ENCODE results near the gene AK2.
"Not testable (repeated sequence)": the region's sequence is repeated elsewhere in the genome, so short reads cannot be mapped to it uniquely, and the experiment has no call there.

Gene AK2

GRCh38 chr1:33046234-33046633 lies 9.6 kb upstream of the AK2 start:
- not testable (repeated sequence) for H3K9me3 Mint-ChIP-seq, DNase-seq, H3K36me3 Mint-ChIP-seq, H3K27ac Mint-ChIP-seq, H3K4me3 Mint-ChIP-seq
- H3K27me3 Mint-ChIP-seq, result peaks cover 57% of the 10 kb centered on the region
- H3K4me1 Mint-ChIP-seq, result peaks cover 15% of the 10 kb centered on the region
- CTCF ChIA-PET, result interaction anchor here (0.8 to 2.2 kb wide), 3 partner anchors 8 to 67 kb away, joined by 3 to 8 read pairs (median 8); no protein-coding TSS in a partner anchor

DNA sequence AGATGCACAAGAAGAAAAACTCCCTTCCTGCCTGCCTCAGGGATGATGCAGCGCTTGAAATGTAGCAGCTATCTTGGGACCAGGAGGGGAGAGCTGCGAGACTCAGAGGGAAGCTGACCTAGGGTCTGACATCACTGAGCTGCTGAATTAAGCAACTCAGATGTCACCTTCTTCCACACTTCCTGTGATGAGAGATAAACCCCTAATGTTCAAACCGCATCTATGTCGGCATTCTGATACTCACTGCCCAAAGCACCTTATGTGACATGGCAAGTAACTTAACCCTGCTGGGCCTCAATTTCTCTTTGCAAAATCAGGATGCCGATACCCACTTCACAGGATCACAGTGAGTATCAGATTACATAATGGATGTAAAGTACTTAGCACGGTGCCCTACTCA lies 9.1 kb upstream of the AK2 start:
- CTCF ChIA-PET, result interaction anchor here (0.8 to 2.2 kb wide), 3 partner anchors 9 to 67 kb away, joined by 3 to 8 read pairs (median 8); no protein-coding TSS in a partner anchor
- no peak overlapping the region for H3K4me3 Mint-ChIP-seq

GRCh38 chr1:33045246-33045645 lies 8.6 kb upstream of the AK2 start:
- Mint-ChIP-seq H3K4me1 (peaks cover 11% of the 10 kb centered on the region), H3K27me3 (peaks cover 58% of the 10 kb centered on the region), H3K36me3 (no peaks in the 10 kb centered on the region), H3K4me3 (no peak overlapping the region), H3K27ac (no peak overlapping the region), H3K9me3 (no peaks in the 10 kb centered on the region)
- CTCF ChIA-PET, result interaction anchor here (0.8 to 2.2 kb wide), 3 partner anchors 9 to 68 kb away, joined by 3 to 8 read pairs (median 8); no protein-coding TSS in a partner anchor
- DNase-seq, result no peak

More for the DNA sequence above, 9.1 kb upstream of the AK2 start:
- Mint-ChIP-seq H3K9me3 (peaks cover 2% of the 10 kb centered on the region), H3K4me1 (peaks cover 15% of the 10 kb centered on the region), H3K36me3 (peaks cover 2% of the 10 kb centered on the region), H3K27ac (no peak overlapping the region), H3K27me3 (peaks cover 59% of the 10 kb centered on the region)
- DNase-seq, result no peak

DNA sequence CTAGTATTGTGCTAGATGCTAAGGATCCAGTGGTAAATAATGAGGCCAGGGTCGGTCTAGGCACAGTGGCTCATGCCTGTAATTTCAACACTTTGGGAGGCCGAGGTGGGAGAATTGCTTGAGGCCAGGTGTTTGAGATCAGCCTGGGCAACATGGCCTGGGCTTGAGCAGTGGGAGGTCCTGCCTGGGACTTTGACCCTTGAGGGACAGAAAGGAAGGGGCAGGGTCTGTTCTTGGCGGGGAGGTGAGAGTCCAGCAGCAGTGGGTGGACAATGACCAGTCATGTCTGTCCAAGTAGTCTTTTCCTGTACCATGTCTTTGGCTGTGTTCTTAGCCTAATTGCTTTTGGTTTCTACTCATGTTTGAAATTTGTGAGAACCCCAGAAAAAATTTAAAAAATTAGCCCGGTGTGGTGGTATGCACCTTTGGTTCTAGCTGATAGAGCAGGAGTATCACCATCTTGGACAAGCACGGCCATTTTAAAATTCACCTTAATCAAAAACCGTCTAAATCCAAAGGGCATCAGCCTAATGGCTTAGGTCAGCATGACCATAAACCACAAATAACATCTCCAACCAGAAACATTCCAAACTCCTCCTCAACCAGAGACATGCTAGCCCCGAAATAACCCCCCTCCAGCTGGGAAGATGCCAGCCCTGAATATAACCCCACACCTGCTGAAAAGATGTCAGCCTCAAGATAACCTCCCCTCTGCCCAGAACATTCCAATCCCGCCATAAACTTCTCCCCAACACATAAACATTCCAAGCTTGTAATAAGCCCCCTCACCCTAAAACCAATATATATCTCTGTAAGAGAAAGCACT lies 6.8 kb upstream of the AK2 start:
- CTCF ChIA-PET, result interaction anchor here (1.0 kb wide), 1 partner anchor 11 kb away, joined by 4 read pairs; no protein-coding TSS in a partner anchor
- DNase-seq, result no peak
- Mint-ChIP-seq H3K27ac (no peak overlapping the region), H3K9me3 (no peaks in the 10 kb centered on the region), H3K27me3 (peaks cover 52% of the 10 kb centered on the region), H3K36me3 (no peaks in the 10 kb centered on the region), H3K4me1 (peaks cover 11% of the 10 kb centered on the region), H3K4me3 (no peak overlapping the region)

- Mint-ChIP-seq H3K4me3 (no peak overlapping the region), H3K27me3 (peaks cover 50% of the 10 kb centered on the region), H3K36me3 (no peaks in the 10 kb centered on the region), H3K27ac (no peak overlapping the region), H3K9me3 (no peaks in the 10 kb centered on the region), H3K4me1 (peaks cover 11% of the 10 kb centered on the region)
- DNase-seq, result no peak
- CTCF ChIA-PET, result no interaction called here
Measured at GRCh38 chr1:33042831-33043230, 6.1 kb upstream of the AK2 start.

GRCh38 chr1:33041026-33041425 lies 4.3 kb upstream of the AK2 start:
- peaks cover 22% of the 10 kb centered on the region for H3K4me1 Mint-ChIP-seq
- H3K36me3 Mint-ChIP-seq, result peaks cover 3% of the 10 kb centered on the region
- H3K4me3 Mint-ChIP-seq, result no peak overlapping the region
- no peaks in the 10 kb centered on the region for H3K9me3 Mint-ChIP-seq
- H3K27ac Mint-ChIP-seq, result no peak overlapping the region
- H3K27me3 Mint-ChIP-seq, result peaks cover 40% of the 10 kb centered on the region
- no peak for DNase-seq
- CTCF ChIA-PET, result no interaction called here

DNA sequence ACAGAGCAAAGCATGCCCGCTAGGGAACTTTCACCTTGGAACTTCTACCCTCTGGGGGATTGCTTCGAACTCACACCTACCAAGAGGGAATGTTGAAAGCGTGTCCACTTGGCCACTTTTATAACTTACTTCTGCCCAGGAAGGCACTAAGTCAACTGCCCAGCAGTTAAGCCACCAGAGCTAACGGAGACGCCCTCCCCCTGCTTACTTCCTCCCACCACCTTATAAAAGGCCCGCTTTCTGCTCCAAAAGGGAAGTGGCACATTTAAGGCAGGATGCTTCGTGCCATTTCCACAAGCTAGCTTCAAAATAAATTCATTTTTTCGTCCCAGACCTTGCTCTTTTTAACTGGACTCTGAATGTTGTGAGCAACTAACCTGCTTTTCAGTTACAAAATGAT lies 3.2 kb upstream of the AK2 start:
- Mint-ChIP-seq H3K27me3 (peaks cover 31% of the 10 kb centered on the region), H3K4me1 (peaks cover 27% of the 10 kb centered on the region), H3K27ac (no peak overlapping the region), H3K4me3 (no peak overlapping the region), H3K9me3 (no peaks in the 10 kb centered on the region), H3K36me3 (peaks cover 4% of the 10 kb centered on the region)
- CTCF ChIA-PET, result no interaction called here
- DNase-seq, result no peak

DNA sequence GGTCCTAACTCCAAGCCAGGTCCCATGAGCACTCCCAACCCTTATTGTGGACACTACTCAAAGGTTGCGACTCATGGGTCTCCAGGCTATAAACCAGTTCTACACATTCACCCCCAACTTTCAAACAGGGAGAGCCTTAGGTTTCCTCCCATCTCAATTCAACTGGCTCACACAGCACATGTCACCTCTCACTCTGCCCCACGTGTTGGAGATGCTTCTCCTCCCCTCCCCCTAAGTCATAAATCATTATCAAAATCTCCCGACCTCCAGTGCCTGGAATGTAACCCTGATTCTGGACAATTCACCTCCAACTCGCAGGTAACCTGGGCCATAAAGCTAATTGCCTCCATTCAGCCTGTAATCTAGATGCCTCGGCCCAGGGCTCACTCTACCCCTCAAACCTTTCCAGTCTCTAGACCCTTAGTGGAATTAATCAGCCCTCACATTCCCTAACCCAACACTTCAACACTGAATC lies 595 bp downstream of the AK2 start:
- no peak for DNase-seq
- H3K36me3 Mint-ChIP-seq, result peaks cover 15% of the 10 kb centered on the region
- peaks cover 49% of the 10 kb centered on the region for H3K4me1 Mint-ChIP-seq
- H3K9me3 Mint-ChIP-seq, result no peaks in the 10 kb centered on the region
- H3K27ac Mint-ChIP-seq, result peak overlapping the region; percentile 86
- peaks cover 5% of the 10 kb centered on the region for H3K27me3 Mint-ChIP-seq
- CTCF ChIA-PET, result interaction anchor here (1.8 kb wide), 1 partner anchor 19 kb away, joined by 5 read pairs; no protein-coding TSS in a partner anchor
- peak overlapping the region; percentile 88 for H3K4me3 Mint-ChIP-seq

DNA sequence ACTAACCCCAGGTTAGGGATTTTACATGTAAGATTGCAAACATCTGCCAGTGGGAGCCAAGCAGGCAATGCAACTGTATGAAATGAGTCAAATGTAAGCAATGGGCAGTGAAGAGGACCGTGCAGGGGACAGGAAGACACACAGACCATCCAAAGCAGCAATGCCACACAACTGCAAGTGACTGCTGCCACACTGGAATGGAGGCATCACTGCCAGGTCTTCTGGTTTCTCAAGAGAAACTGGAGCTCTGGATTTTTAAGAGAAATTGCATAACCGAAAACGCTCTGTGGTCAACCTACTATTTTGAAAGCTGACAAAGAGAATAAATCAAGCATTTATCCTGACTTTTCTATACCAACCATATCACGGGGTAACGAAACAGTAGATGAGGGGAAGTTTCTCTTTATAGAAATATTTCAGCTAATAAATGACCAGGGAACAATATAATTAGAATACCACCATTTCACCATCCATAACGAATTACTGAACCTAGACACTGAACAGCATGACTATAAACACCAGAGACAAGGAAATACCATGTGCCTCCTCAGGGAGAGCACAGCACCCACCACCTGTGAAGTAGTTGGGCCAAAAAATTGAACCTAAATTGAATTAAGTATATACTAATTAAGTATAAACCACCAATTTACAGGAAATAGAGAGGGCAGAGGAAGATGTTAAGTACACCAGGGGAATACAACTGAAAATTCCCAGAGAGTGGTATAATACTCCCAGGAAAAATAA lies 4.4 kb downstream of the AK2 start:
- Mint-ChIP-seq H3K27ac (no peak overlapping the region), H3K4me3 (no peak overlapping the region), H3K36me3 (peaks cover 33% of the 10 kb centered on the region), H3K27me3 (no peaks in the 10 kb centered on the region), H3K4me1 (peaks cover 49% of the 10 kb centered on the region), H3K9me3 (no peaks in the 10 kb centered on the region)
- CTCF ChIA-PET, result no interaction called here
- DNase-seq, result no peak

DNA sequence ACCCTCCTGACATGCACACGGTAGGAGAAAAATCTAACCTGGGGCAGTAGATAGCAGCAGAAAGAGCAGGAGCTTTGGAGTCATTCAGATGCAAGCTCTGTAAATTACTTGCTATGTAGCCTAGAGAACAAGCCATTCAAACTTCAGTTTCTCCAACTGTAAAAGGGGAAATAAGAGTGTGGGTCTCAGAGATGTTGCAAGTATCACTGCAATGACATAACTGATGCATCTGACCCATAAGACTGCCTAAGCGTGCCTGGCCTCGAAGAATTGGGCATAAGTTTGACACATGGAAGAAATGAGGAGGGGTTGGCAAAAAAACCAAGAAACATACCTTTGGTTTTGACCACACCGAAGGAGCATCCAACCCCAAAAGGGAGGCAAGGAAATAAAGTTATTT lies 5.2 kb downstream of the AK2 start:
- H3K27me3 Mint-ChIP-seq, result no peaks in the 10 kb centered on the region
- no peak overlapping the region for H3K4me3 Mint-ChIP-seq
- no peak overlapping the region for H3K27ac Mint-ChIP-seq
- CTCF ChIA-PET, result interaction anchor here (1.2 kb wide), 1 partner anchor 24 kb away, joined by 5 read pairs; no protein-coding TSS in a partner anchor
- peaks cover 35% of the 10 kb centered on the region for H3K36me3 Mint-ChIP-seq
- H3K4me1 Mint-ChIP-seq, result peaks cover 42% of the 10 kb centered on the region
- DNase-seq, result no peak
- no peaks in the 10 kb centered on the region for H3K9me3 Mint-ChIP-seq

DNA sequence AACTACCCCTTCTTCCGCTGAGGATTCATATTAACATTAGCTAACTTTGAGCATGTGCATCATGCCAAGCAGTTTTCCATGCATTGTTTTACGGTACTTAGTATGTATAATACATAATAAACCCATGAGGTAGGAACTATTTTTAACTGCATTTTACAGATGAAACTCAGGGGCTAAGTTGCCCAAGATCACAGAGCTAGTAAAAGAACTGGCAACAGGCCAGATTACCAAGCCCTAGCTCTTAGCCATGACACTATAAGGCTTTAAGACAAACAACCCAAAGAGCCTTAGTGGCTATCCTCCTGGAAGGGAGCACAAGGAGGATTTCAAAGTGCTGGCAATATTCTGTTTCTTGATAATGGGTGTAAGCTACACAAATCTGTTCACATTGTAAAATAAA lies 6.1 kb downstream of the AK2 start:
- Mint-ChIP-seq H3K27ac (no peak overlapping the region), H3K4me1 (peaks cover 42% of the 10 kb centered on the region), H3K36me3 (peaks cover 31% of the 10 kb centered on the region), H3K4me3 (no peak overlapping the region), H3K27me3 (no peaks in the 10 kb centered on the region), H3K9me3 (no peaks in the 10 kb centered on the region)
- CTCF ChIA-PET, result interaction anchor here (0.6 to 1.2 kb wide), 2 partner anchors 25 to 512 kb away, joined by 4 to 5 read pairs; no protein-coding TSS in a partner anchor
- no peak for DNase-seq

GRCh38 chr1:33029921-33030320 lies 6.8 kb downstream of the AK2 start:
- no peak overlapping the region for H3K27ac Mint-ChIP-seq
- CTCF ChIA-PET, result interaction anchor here (0.9 kb wide), 1 partner anchor 24 kb away, joined by 3 read pairs; no protein-coding TSS in a partner anchor
- no peak overlapping the region for H3K4me3 Mint-ChIP-seq
- peaks cover 43% of the 10 kb centered on the region for H3K4me1 Mint-ChIP-seq
- H3K27me3 Mint-ChIP-seq, result no peaks in the 10 kb centered on the region
- peaks cover 31% of the 10 kb centered on the region for H3K36me3 Mint-ChIP-seq
- no peaks in the 10 kb centered on the region for H3K9me3 Mint-ChIP-seq
- DNase-seq, result no peak

DNA sequence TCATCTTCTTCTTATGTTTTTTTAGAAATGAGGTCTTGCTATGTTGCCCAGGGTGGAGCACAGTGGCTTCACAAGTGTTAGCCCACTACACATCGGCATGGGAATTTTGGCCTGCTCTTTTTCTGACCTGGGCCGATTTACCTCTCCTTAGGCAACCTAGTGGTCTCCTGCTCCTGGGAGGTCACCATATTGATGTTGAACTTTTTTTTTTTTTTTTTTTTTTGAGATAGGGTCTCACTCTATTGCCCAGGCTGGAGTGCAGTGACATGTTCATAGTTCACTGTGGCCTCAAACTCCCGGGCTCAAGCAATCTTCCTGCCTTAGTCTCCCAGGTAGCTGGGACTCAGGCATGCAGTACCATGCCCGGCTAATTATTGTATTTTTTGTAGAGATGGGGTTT lies 7.5 kb downstream of the AK2 start:
- Mint-ChIP-seq H3K4me3 (no peak overlapping the region), H3K36me3 (peaks cover 32% of the 10 kb centered on the region), H3K9me3 (no peaks in the 10 kb centered on the region), H3K4me1 (peaks cover 43% of the 10 kb centered on the region), H3K27me3 (no peaks in the 10 kb centered on the region), H3K27ac (no peak overlapping the region)
- CTCF ChIA-PET, result interaction anchor here (0.9 kb wide), 1 partner anchor 25 kb away, joined by 3 read pairs; no protein-coding TSS in a partner anchor
- DNase-seq, result no peak

DNA sequence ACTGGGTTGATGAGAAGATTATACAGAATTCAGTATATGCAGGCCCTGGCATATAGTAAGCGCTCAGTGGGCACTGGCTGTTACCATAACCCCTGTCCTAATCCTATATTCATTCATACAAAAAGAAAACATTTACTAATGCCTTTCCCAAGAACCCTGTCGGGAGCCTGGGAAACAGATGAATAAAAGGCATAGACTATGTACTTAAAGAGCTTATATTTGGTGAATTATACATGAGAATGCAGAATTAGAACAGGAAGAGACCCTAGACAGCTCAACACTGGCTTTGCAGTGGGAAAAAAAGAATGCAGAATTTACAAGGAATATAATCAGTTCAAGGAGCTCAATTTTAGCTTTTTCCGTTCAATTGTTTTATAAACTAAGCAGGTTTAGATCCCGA lies 10.9 kb downstream of the AK2 start:
- Mint-ChIP-seq H3K4me1 (peaks cover 27% of the 10 kb centered on the region), H3K4me3 (no peak overlapping the region), H3K9me3 (no peaks in the 10 kb centered on the region)

More for the DNA sequence above, 10.9 kb downstream of the AK2 start:
- CTCF ChIA-PET, result interaction anchor here (1.1 to 1.3 kb wide), 2 partner anchors 63 to 88 kb away, joined by 3 to 4 read pairs; no protein-coding TSS in a partner anchor
- no peaks in the 10 kb centered on the region for H3K27me3 Mint-ChIP-seq
- no peak for DNase-seq
- H3K27ac Mint-ChIP-seq, result no peak overlapping the region
- peaks cover 49% of the 10 kb centered on the region for H3K36me3 Mint-ChIP-seq

Measured in activated naive CD4-positive, alpha-beta T cell treated with anti-CD3 and anti-CD28 coated beads, Interleukin-2, amount 10 ng/mL, durations not matched to agents 7 days and 5 days (primary cell).